ENCODE data around the gene ADGRV1. TPM values are rescaled to one million over a fixed set of nuclear protein-coding genes. Genes with fewer than 3 reads are reported as not detected.

The ADGRV1 gene
- polyA plus RNA-seq, 3 donors = 0.18 to 0.33 TPM; not detected in 1

- H3K4me3 Mint-ChIP-seq = no peak overlapping the region
- H3K27ac ChIP-seq (ENCODE audit: low read depth in 1 of 2, low read length in 2 of 2) = no peak overlapping the region
- H3K27me3 Mint-ChIP-seq (ENCODE audit: low read depth in 3 of 3) = no peaks in the 10 kb centered on the region
- no peak overlapping the region for H3K4me2 ChIP-seq (replicated peaks; ENCODE audit: extremely low read depth, low read length, poor library complexity, severe bottlenecking)
- DNase-seq = peak in 1 of 3 donors; percentile 23
- intact Hi-C loops (cut with micrococcal nuclease) = no loop called here
- H3K36me3 Mint-ChIP-seq = no peaks in the 10 kb centered on the region
- TF ChIP-seq CTCF (IDR thresholded peaks at IDR 0.05) = no peak
- H3K79me2 ChIP-seq (ENCODE audit: insufficient read depth, low read length) = no peaks in the 10 kb centered on the region
- no peaks in the 10 kb centered on the region for H4K20me1 ChIP-seq (ENCODE audit: insufficient read depth, low read length)
- H2AFZ ChIP-seq (ENCODE audit: insufficient read depth, low read depth, low read length, poor library complexity, severe bottlenecking) = no peak overlapping the region
- no peaks in the 10 kb centered on the region for H3K36me3 ChIP-seq (replicated peaks in 1 of 2; ENCODE audit: control insufficient read depth in 1 of 2, insufficient read depth in 2 of 2, low read length in 2 of 2)
- WGBS (ENCODE audit: insufficient coverage) = 100% methylated on average over 3 of the region's 9 CpGs
- no peaks in the 10 kb centered on the region for H3K27me3 ChIP-seq (ENCODE audit: control insufficient read depth in 2 of 2, insufficient read depth in 2 of 2, low read length in 2 of 2)
- H3K27ac Mint-ChIP-seq = no peak overlapping the region
- H3K9me3 Mint-ChIP-seq = peaks cover 0 to 3% (median 0%) of the 10 kb centered on the region in 7 donors
- no peak overlapping the region for H3K9ac ChIP-seq (ENCODE audit: insufficient read depth, low read length, poor library complexity, severe bottlenecking)
- H3K4me1 Mint-ChIP-seq = peaks cover 20% of the 10 kb centered on the region
- peaks cover 14 to 20% of the 10 kb centered on the region in 2 donors for H3K4me1 ChIP-seq (ENCODE audit: control insufficient read depth in 1 of 2, insufficient read depth in 2 of 2, low read length in 2 of 2)
- H3K4me3 ChIP-seq (replicated peaks in 1 of 3; ENCODE audit: low read depth in 2 of 3, low read length in 3 of 3) = no peak overlapping the region
- H3K9me3 ChIP-seq (replicated peaks in 1 of 2; ENCODE audit: control insufficient read depth in 1 of 2, insufficient read depth in 1 of 2, low read length in 2 of 2) = no peaks in the 10 kb centered on the region
Measured at GRCh38 chr5:91154338-91154737, 595.7 kb downstream of the ADGRV1 start.

- Histone ChIP-seq H2AFZ (ENCODE audit: insufficient read depth, low read depth, low read length, poor library complexity, severe bottlenecking) (no peak overlapping the region), H3K27ac (ENCODE audit: low read depth in 1 of 2, low read length in 2 of 2) (no peak overlapping the region), H3K27me3 (ENCODE audit: control insufficient read depth in 2 of 2, insufficient read depth in 2 of 2, low read length in 2 of 2) (no peaks in the 10 kb centered on the region), H3K79me2 (ENCODE audit: insufficient read depth, low read length) (no peaks in the 10 kb centered on the region), H3K4me1 (ENCODE audit: control insufficient read depth in 1 of 2, insufficient read depth in 2 of 2, low read length in 2 of 2) (peaks cover 14 to 20% of the 10 kb centered on the region in 2 donors), H3K36me3 (replicated peaks in 1 of 2; ENCODE audit: control insufficient read depth in 1 of 2, insufficient read depth in 2 of 2, low read length in 2 of 2) (no peaks in the 10 kb centered on the region), H3K4me3 (replicated peaks in 1 of 3; ENCODE audit: low read depth in 2 of 3, low read length in 3 of 3) (no peak overlapping the region), H4K20me1 (ENCODE audit: insufficient read depth, low read length) (no peaks in the 10 kb centered on the region), H3K9ac (ENCODE audit: insufficient read depth, low read length, poor library complexity, severe bottlenecking) (no peak overlapping the region), H3K4me2 (replicated peaks; ENCODE audit: extremely low read depth, low read length, poor library complexity, severe bottlenecking) (no peak overlapping the region), H3K9me3 (replicated peaks in 1 of 2; ENCODE audit: control insufficient read depth in 1 of 2, insufficient read depth in 1 of 2, low read length in 2 of 2) (no peaks in the 10 kb centered on the region)
- no peak for TF ChIP-seq CTCF (IDR thresholded peaks at IDR 0.05)
- 100% methylated on average over 1 of the region's 3 CpGs for WGBS (ENCODE audit: insufficient coverage)
- DNase-seq = no peak
- H3K36me3 Mint-ChIP-seq = no peaks in the 10 kb centered on the region
- peaks cover 17% of the 10 kb centered on the region for H3K4me1 Mint-ChIP-seq
- no peaks in the 10 kb centered on the region for H3K27me3 Mint-ChIP-seq (ENCODE audit: low read depth in 3 of 3)
- H3K9me3 Mint-ChIP-seq = no peaks in the 10 kb centered on the region
- intact Hi-C loops (cut with micrococcal nuclease) = no loop called here
- peak overlapping the region in 1 of 7 donors; percentile 47 for H3K27ac Mint-ChIP-seq
- H3K4me3 Mint-ChIP-seq = no peak overlapping the region
Measured at GRCh38 chr5:91155274-91155673, 596.7 kb downstream of the ADGRV1 start.

Data from CD14-positive monocyte (primary cell).